IPS-NIHi11 (cell line): Measurements from ENCODE around the gene KCND3.

Experiments used
- DNase-seq: peaks from one replicate; pipeline ENCODE4 v3.0.0; 2012; ENCODE audit warnings: mixed read lengths, low spot score

KCND3 gene

GRCh38 chr1:111989531-111990025 is at the start of gene KCND3:
TSS of gene KCND3 (minus strand) at chr1:111989668.
- peak; percentile 55 for DNase-seq

GRCh38 chr1:112034277-112034676 is 44.8 kb upstream of the KCND3 start:
- no peak for DNase-seq

GRCh38 chr1:112033439-112034120 is 44.1 kb upstream of the KCND3 start:
- DNase-seq, result no peak

GRCh38 chr1:112030157-112030556 is 40.7 kb upstream of the KCND3 start:
- DNase-seq, result no peak

- DNase-seq, result no peak
These were observed 38.2 kb upstream of the KCND3 start for GRCh38 chr1:112027696-112028095.

GRCh38 chr1:112026501-112026900 is 37.0 kb upstream of the KCND3 start:
- DNase-seq, result no peak

GRCh38 chr1:112026016-112026415 is 36.5 kb upstream of the KCND3 start:
- no peak for DNase-seq

- no peak for DNase-seq
These were observed 31.8 kb upstream of the KCND3 start for GRCh38 chr1:112021263-112021662.

GRCh38 chr1:112017183-112017582 is 27.7 kb upstream of the KCND3 start:
- DNase-seq, result no peak

GRCh38 chr1:112012823-112013222 is 23.4 kb upstream of the KCND3 start:
- no peak for DNase-seq

GRCh38 chr1:112011202-112011601 is 21.7 kb upstream of the KCND3 start:
- DNase-seq, result no peak

- DNase-seq, result no peak
These were observed 17.7 kb upstream of the KCND3 start for GRCh38 chr1:112007169-112007568.

GRCh38 chr1:112006416-112007025 is 17.1 kb upstream of the KCND3 start:
- no peak for DNase-seq

GRCh38 chr1:112004076-112004475 is 14.6 kb upstream of the KCND3 start:
- no peak for DNase-seq

- no peak for DNase-seq
These were observed 13.0 kb upstream of the KCND3 start for GRCh38 chr1:112002514-112002913.

- no peak for DNase-seq
These were observed 12.0 kb upstream of the KCND3 start for GRCh38 chr1:112001436-112001835.

GRCh38 chr1:112000048-112000447 is 10.6 kb upstream of the KCND3 start:
- no peak for DNase-seq

- DNase-seq, result no peak
These were observed 8.9 kb upstream of the KCND3 start for GRCh38 chr1:111998332-111998731.

- DNase-seq, result no peak
These were observed 3.0 kb upstream of the KCND3 start for GRCh38 chr1:111992476-111992875.

GRCh38 chr1:111990878-111991718 is 1.6 kb upstream of the KCND3 start:
- peak; percentile 77 for DNase-seq

- peak; percentile 56 for DNase-seq
These were observed 784 bp upstream of the KCND3 start for GRCh38 chr1:111990026-111990877.
